GM21528 (cell line): Measurements from ENCODE around the gene DMWD.
"Not testable (repeated sequence)": the region's sequence is repeated elsewhere in the genome, so short reads cannot be mapped to it uniquely, and the experiment has no call there.

ENCODE experiments used
- ATAC-seq: cut with Tn5 transposase; IDR thresholded peaks from one replicate; pipeline ENCODE4 v1.9.1; 2021; ENCODE audit warnings: mild to moderate bottlenecking, moderate library complexity; ENCODE audit not compliant: unreplicated experiment, low FRiP score

DMWD gene

DNA sequence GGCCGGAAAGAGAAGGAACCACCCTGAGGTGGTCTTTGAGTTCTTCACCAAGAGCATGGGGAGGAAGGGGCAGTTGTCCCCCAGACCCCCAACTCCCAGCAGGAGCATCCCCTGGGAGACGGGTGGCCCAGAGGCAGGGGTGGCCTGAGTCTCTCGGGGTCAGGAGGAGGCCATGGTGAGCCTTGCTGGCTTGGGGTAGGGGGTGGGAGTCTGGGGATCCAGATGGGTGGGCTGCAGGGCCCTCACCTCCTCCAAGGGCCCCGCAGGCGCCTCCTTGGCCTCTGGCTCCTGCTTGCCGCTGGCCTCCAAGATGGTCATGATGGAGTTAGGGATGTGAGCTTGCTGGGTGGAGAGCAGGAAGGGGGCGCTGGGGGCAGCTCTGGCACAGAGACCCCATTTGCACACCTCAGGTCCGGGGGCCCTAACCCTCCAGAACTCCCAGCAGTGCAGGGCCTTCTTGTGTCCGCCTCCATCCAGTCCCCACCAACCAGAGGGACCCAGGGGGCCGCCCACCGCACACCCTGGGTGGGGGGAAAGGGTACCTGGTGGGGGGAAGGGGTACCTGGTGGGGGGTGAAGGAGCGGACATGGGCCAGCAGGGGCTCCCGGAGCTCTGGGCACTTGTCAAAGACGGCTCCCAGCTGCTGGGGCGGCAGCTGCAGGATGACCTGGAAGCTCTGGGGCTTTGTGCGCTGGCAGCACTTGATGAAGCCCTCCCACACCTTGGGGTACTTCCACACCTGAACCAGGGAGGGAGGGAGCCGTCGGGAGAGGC lies 23.8 kb upstream of the DMWD start:
- no peak for ATAC-seq

GRCh38 chr19:45815481-45816216 lies 23.0 kb upstream of the DMWD start:
- ATAC-seq = no peak

- ATAC-seq = no peak
These were observed 22.3 kb upstream of the DMWD start, which contains the start of gene RSPH6A for GRCh38 chr19:45814851-45815480. Gene RSPH6A (minus strand): TSS chr19:45815308. CDS start chr19:45815176, 132 bp downstream.

DNA sequence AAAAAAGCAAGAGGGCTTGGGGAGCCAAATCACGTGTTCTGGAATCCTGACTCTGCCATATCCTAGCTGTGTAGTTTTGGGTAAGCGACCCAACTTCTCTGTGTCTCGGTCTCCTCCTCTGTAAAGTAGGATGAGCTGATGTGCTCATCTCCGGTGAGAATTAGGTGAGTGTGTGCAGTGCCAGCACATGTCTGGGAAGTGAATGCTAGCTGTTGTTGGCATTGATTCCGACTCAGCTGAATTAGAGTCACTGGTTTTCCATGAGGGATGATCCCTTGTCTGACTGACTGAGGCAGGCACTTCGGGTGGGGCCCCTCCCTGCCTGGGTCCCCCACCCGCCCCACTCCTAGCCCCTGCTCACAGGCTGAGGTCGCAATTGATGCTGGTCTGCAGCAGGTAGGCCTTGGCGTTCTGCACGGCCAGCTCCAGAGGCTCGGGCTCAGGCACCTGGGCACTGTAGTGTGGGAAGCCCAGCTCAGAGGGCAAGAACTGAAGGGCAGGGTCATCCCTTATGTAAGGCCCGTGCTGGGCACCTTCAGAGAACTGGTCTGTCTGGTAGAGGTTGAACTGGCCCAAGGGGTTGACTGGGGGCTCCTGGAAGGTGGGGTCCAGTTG lies 21.6 kb upstream of the DMWD start:
- no peak for ATAC-seq

DNA sequence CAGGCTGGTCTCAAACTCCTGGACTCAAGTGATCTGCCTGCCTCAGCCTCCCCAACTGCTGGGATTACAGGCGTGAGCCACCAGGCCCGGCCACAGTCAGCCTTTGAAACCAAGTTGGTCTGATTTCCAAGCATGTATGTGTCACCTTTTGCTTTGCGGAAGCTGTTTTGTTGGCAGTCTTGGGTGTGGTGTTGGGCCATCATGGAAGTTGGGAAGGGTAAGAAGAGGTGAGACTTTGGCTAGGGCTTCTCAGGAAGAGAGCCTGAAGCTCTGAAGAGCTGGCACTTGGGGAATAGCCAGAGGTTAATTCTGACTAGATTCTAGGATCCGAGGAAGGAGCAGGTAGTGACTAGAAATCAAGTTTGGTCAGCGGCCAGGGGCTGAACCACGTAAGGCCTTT lies 19.7 kb upstream of the DMWD start:
- no peak for ATAC-seq

GRCh38 chr19:45809643-45810159 lies 17.1 kb upstream of the DMWD start:
- no peak for ATAC-seq

- ATAC-seq = no peak
These were observed 13.1 kb upstream of the DMWD start for GRCh38 chr19:45805719-45806118.

DNA sequence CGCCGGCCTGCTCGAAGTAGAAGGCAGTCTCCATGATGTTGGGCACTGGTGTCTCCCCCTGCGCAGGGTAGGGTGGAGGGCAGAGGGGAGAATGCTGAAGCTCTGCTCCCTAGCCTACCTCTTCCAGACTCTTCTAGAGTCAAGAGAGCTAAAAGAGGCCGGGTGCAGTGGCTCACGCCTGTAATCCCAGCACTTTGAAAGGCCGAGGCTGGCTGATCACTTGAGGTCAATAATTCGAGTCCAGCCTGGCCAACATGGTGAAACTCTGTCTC lies 12.2 kb upstream of the DMWD start:
- ATAC-seq = no peak

GRCh38 chr19:45804140-45804958 lies 11.7 kb upstream of the DMWD start:
- ATAC-seq = no peak

GRCh38 chr19:45801603-45802175 lies 9.0 kb upstream of the DMWD start:
- ATAC-seq = no peak

GRCh38 chr19:45800070-45800553 lies 7.5 kb upstream of the DMWD start:
- ATAC-seq = no peak

- not testable (repeated sequence) for ATAC-seq
These were observed 6.9 kb upstream of the DMWD start for GRCh38 chr19:45799541-45799940.

- ATAC-seq = no peak
These were observed 6.4 kb upstream of the DMWD start for GRCh38 chr19:45798995-45799517.

- no peak for ATAC-seq
These were observed 2.0 kb upstream of the DMWD start for GRCh38 chr19:45794627-45795026.

- no peak for ATAC-seq
These were observed 1.2 kb upstream of the DMWD start for GRCh38 chr19:45793876-45794275.

- ATAC-seq = no peak
These were observed 526 bp upstream of the DMWD start for GRCh38 chr19:45793178-45793564.

DNA sequence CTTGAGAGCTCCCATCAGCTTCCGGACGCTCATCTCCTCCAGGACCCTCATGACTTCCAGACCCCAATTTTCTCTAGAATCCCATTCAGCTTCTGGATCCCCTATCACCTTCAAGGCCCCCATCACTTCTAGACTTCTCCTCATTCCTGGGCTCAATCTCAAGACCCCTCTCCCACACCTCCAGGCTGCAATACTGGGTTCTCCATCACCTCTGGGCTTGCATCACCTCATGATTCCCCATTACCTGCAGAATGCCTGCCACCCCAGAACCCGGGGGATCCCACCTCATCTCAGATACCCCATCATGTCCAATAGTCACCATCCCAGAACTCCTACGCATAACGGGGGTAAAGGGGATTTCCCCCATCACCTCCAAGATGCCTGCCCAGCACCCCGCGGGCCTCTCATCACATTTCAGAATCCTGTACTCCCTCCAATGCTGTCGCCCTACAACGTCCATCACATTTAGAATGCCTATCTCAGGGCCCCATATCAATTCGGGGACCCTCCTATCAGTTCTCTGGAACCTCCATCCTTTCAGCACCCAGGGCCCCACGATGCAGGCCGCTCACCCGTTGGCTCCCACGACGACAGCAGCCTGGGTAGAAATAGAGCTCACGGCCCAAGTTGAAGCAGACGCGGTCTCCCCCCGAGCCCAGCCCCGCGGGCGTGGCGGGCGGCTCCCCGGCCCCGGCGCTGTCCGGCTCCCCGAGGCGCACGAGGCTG lies 738 bp downstream of the DMWD start:
- ATAC-seq = peak; percentile 31

DNA sequence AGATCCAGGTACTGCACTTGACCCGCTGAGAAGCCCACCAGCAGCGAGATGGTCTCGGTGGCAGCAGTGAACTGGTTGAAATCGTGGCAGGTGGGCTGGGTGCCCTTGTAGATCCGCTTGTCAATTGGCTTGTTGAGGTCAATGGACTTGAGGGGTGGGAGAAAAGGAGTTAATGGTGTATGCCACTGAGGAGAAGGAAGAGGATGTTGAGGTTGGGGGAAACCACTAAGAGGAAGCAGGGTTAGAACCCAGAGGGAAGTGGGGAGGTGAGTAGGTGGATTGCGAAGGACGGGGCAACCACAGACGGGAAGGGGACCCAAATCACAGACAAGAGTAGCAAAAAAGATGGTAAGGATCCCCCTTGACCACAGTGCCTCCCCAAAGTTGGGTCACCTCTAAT lies 1.7 kb downstream of the DMWD start:
- no peak for ATAC-seq
